Testis (tissue), 2 donors: ENCODE results near the gene SCIN.
"Not testable (repeated sequence)": the region's sequence is repeated elsewhere in the genome, so short reads cannot be mapped to it uniquely, and the experiment has no call there.

Source experiments
- POLR2A ChIP-seq: fragments of 450-650 bp; IDR thresholded peaks from one replicate; pipeline ENCODE4 v1.6.1; 2017; ENCODE audit warnings: antibody characterized with exemption, mild to moderate bottlenecking, moderate library complexity
- TF ChIP-seq, protein P1 (sequence below), 3 experiments: fragments of 450-650 bp in 2 of 3; fragments of 200-600 bp in 1 of 3; sonication (generic) in 1 of 3; IDR thresholded peaks; one replicate each; pipeline ENCODE4 v1.5.1; 2016 to 2019; ENCODE audit warnings: antibody characterized with exemption in 3 of 3, mild to moderate bottlenecking in 2 of 3, moderate library complexity in 1 of 3

DNA sequence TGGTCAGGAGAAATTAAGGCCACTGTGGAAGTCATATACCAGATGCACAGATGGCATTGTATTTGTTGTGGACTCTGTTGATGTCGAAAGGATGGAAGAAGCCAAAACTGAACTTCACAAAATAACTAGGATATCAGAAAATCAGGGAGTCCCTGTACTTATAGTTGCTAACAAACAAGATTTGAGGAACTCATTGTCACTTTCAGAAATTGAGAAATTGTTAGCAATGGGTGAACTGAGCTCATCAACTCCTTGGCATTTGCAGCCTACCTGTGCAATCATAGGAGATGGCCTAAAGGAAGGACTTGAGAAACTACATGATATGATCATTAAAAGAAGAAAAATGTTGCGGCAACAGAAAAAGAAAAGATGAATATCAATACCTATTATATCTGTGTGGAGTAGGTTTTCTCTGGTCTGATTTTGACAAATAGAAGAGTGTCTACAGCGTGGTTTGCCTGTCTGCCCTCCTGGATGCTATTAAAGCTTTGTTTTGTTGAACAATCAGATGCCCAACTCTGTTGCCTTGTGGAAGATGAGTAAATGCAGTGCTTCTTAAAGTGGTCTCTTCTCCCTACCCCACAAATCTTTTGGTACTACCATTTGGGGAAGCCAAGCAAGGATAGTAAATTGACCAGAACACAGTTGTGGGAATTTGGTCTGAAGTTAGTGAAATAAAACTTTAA is 118.1 kb downstream of the SCIN start:
- TF ChIP-seq, protein P1, sequence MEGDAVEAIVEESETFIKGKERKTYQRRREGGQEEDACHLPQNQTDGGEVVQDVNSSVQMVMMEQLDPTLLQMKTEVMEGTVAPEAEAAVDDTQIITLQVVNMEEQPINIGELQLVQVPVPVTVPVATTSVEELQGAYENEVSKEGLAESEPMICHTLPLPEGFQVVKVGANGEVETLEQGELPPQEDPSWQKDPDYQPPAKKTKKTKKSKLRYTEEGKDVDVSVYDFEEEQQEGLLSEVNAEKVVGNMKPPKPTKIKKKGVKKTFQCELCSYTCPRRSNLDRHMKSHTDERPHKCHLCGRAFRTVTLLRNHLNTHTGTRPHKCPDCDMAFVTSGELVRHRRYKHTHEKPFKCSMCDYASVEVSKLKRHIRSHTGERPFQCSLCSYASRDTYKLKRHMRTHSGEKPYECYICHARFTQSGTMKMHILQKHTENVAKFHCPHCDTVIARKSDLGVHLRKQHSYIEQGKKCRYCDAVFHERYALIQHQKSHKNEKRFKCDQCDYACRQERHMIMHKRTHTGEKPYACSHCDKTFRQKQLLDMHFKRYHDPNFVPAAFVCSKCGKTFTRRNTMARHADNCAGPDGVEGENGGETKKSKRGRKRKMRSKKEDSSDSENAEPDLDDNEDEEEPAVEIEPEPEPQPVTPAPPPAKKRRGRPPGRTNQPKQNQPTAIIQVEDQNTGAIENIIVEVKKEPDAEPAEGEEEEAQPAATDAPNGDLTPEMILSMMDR (IDR thresholded peaks at IDR 0.05): not testable (repeated sequence)
- TF ChIP-seq POLR2A: not testable (repeated sequence)
